ENCODE results near the gene EXOG. TPM values are rescaled to one million over a fixed set of nuclear protein-coding genes. Genes with fewer than 3 reads are reported as not detected.

Gene EXOG
- total and polyA plus RNA-seq, 2 donors (not counting 3 experiments of a cell fraction or from before 2014, with no cell fraction given), result 10.8 to 21.9 TPM

GRCh38 chr3:38534604-38535003 is 38.5 kb downstream of the EXOG start:
- intact Hi-C loops (cut with micrococcal nuclease), result no loop called here
- no peaks in the 10 kb centered on the region for H3K27me3 ChIP-seq (ENCODE audit: control insufficient read depth in 2 of 2, insufficient read depth in 2 of 2, low read length in 2 of 2)
- no peak for DNase-seq (ENCODE audit: low read depth, low spot score)
- no peaks in the 10 kb centered on the region for H3K4me1 ChIP-seq (ENCODE audit: control insufficient read depth, extremely low read depth, insufficient read depth, low read length)
- H4K20me1 ChIP-seq (replicated peaks; ENCODE audit: control insufficient read depth, extremely low read depth, insufficient read depth, low read length), result no peaks in the 10 kb centered on the region
- dilution Hi-C loops (cut with MboI; ENCODE audit: extremely low pct_ligation_motif_present, low sequenced_read_pairs), result no loop called here
- FAIRE-seq, result no peak
- H3K79me2 ChIP-seq (ENCODE audit: control insufficient read depth, insufficient read depth, low read length), result no peaks in the 10 kb centered on the region
- H3K9me1 ChIP-seq (replicated peaks; ENCODE audit: control insufficient read depth, extremely low read depth, insufficient read depth, low read length), result no peaks in the 10 kb centered on the region
- no peak overlapping the region for H3K4me2 ChIP-seq (ENCODE audit: insufficient read depth, low read length)
- H3K36me3 ChIP-seq (ENCODE audit: control insufficient read depth in 2 of 2, extremely low read depth in 1 of 2, insufficient read depth in 2 of 2, low read length in 2 of 2), result no peaks in the 10 kb centered on the region
- ChIA-PET CTCF (interaction anchor here (0.8 kb wide), 1 partner anchor 13 kb away, joined by 4 read pairs; no protein-coding TSS in a partner anchor), POLR2A (no interaction called here)
- no peak overlapping the region for H3K9ac ChIP-seq (replicated peaks; ENCODE audit: extremely low read depth, insufficient read depth, low read length)
- H3K4me3 ChIP-seq (replicated peaks in 1 of 3; ENCODE audit: insufficient read depth in 1 of 3, low read depth in 1 of 3, low read length in 3 of 3), result no peak overlapping the region
- no peak for TF ChIP-seq POLR2AphosphoS5 (IDR thresholded peaks at IDR 0.05; ENCODE audit: insufficient read depth, low read depth, low read length)
- no peak for TF ChIP-seq FOS (IDR thresholded peaks at IDR 0.05; ENCODE audit: borderline replicate concordance, insufficient read depth, low read length)
- TF ChIP-seq MYC (IDR thresholded peaks at IDR 0.05; ENCODE audit: low read depth, low read length), result no peak
- TF ChIP-seq EZH2 (IDR thresholded peaks at IDR 0.05; ENCODE audit: borderline replicate concordance, low read depth, low read length, severe bottlenecking), result no peak
- TF ChIP-seq GATA2 (IDR thresholded peaks at IDR 0.05; ENCODE audit: insufficient read depth, insufficient read length, low read depth, low read length), result no peak
- no peak for TF ChIP-seq MAX (IDR thresholded peaks at IDR 0.05; ENCODE audit: insufficient read depth, insufficient read length)
- no peak for TF ChIP-seq POLR2A (IDR thresholded peaks at IDR 0.05; ENCODE audit: low read depth, low read length)
- no peak for TF ChIP-seq JUN (IDR thresholded peaks at IDR 0.05; ENCODE audit: borderline replicate concordance, insufficient read depth, insufficient read length, low read depth)
- TF ChIP-seq CTCF (IDR thresholded peaks at IDR 0.05; ENCODE audit: extremely low read depth in 1 of 2, insufficient read depth in 1 of 2, low read depth in 1 of 2, low read length in 2 of 2), result no peak
- no peak overlapping the region for H3K27ac ChIP-seq (ENCODE audit: insufficient read depth, low read depth, low read length)
- H3K9me3 ChIP-seq (replicated peaks; ENCODE audit: control insufficient read depth, insufficient read depth, low read length), result no peaks in the 10 kb centered on the region
- H2AFZ ChIP-seq (ENCODE audit: low read depth, low read length), result no peak overlapping the region
- BruUV-seq (replicated peaks), result no TSS peak
